Inferior parietal cortex (tissue), 1 donor: ENCODE results near the gene CCDC107.

ENCODE experiments used
- DNase-seq: peaks from one replicate; pipeline ENCODE4 v3.0.0-alpha.2; 2016; ENCODE audit errors: extremely low spot score

Gene CCDC107

DNA sequence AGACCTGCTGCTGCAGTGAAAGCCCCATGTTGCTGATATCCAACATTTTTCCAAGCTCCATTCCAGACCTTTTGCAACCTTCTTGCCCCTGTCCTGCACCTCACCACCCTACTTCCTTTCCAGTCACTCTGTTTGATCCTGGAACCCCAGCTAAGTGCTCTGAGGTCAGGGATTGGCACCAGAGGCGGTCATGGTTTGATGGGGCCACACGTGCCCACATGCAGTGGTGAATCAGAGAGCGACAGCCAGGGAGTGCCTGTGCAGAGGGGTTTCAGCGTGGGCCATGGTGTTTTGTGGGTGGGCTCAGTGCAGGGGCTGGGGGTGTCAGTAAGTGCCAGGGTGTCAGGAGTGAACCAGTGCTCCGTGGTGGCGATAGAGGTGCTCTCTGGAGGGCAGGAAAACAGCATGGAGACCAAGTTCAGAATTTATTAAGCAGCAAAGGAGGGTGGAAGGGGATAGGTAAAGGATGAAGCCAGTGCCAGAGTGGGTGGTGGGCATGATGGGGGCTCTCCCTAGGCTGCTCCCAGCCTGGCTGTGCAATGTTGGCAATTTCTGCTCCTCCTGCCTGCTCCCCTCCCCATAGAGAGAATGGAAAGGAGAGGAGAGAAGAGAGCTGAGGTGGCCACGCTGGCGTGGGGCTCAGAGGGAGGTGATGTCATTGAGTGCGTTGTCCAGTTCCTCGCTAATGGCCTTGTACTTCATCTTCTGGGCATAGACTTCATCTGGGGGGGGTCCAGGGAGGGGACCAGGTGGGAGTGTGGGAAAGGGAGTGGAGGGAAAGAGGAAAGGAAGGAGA, 24.6 kb downstream of the CCDC107 start:
- no peak for DNase-seq

DNA sequence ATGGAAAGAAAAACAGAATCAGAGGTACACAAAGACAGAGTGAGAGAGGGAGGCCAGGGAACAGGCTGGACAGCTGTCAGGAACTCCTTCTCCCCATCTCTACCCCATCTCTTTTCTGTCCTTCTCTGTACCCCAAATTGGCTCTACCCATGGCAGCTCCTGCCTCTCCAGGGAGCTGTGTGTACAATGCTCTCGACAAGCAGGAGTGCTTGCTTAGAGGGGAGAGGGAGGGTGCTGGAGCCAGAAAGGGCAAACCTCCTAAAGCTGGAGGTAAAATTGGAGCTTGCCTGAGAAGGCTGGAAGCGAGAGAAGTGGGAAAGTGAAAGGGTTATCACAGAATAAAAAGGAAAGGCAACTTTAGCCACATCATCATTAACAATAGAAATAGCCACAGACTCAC, 25.2 kb downstream of the CCDC107 start:
- DNase-seq: no peak

DNA sequence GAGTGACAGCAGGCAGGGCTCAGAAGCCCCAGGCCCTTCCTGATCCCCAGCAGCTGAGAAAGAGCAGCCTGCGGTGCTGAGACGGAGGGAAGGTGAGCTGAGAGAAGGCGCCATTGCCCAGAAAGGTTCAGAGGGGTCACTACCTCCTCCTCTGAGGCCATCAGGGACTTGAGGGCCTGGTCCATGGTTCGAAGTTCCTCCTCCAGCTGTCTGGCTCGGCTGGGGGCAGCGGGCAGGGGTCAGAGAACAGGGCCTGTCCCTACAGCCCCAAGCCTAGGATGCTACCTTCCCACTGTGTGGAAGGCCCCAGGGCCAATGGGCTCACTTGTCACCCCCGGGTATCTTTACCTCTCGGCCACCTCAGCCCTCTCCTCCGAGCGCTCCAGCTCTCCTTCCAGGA, 26.8 kb downstream of the CCDC107 start:
- no peak for DNase-seq

DNA sequence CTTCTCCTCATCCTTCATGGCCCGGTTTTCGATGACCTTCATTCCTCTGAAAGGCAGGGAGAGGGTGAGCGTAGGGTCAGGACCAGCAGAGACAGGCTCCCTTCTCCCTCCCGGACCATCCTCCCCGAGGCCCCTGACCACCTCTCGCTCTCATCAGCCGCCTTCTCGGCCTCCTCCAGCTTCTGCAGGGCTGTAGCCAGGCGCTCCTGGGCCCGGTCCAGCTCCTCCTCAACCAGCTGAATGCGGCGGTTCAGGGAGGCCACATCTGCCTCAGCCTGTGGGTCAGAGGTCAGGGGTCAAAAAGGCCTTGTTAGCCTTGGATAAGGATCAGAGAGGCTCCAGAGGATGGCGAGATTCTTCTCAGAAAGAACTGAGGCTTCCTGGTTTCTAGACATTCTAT, 27.4 kb downstream of the CCDC107 start:
- DNase-seq: no peak

DNA sequence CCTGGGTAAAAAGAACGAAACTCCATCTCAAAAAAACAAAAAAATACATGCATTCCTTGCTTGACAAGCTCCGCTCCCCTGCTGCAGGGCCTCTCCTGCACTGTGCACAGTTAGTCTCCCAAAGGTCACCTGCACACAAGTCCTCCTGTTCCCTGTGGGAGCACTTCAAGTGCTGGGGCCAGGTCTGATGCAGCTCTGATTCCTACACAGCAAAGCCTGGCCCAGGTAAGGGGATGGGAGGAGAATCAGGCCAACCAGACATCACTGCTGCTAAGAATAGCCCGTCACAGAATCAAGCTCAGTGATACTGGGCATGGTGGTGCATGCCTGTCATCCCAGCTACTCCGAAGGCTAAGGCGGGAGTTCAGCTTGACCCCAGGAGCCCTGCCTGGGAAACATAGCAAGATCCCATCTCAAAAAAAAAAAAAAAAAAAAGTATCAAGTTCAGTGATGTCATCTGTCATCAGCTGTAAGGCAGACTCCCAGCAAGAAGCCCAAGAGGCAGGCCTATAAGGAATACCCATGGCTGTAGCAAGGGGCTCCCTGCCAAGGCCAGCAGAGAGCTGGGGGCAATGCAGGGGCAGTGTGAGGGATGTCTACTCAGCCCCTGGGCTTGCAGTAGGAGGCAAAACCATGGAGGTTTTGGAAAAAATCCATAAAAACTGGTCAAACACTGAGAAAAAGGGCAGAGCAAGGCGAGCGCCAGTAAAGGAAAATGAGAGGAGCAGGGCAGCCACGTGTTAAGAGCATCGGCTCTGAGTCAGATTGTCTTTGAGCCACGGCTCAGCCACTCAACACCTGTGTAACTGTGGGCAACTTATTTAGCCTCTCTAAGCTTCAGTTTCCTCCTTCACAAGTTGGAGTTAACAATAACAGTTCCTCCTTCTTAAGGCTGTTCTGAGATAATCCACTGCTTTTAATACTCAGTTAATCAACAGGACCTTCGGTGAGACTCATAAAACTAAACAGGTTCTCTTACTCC, 28.4 kb downstream of the CCDC107 start:
- no peak for DNase-seq

DNA sequence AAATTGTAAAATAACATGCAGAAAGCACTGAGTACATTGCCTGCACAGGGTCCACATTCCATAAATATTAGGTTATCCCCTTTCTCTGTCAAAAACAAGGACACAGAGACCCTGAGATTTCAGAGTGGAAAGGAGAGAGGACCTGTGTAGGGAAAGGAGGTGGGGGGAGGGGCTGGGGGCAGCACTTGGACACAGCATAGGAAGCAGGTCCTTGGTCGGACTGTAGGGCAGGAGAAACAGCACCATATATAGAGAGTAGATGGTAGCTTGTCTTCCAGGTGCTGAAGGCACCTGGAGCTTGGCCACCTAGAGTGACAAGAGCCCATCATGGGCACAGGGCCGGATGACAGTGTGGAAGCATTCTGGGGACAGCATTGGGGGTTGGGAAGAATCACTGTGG, 29.2 kb downstream of the CCDC107 start:
- no peak for DNase-seq

DNA sequence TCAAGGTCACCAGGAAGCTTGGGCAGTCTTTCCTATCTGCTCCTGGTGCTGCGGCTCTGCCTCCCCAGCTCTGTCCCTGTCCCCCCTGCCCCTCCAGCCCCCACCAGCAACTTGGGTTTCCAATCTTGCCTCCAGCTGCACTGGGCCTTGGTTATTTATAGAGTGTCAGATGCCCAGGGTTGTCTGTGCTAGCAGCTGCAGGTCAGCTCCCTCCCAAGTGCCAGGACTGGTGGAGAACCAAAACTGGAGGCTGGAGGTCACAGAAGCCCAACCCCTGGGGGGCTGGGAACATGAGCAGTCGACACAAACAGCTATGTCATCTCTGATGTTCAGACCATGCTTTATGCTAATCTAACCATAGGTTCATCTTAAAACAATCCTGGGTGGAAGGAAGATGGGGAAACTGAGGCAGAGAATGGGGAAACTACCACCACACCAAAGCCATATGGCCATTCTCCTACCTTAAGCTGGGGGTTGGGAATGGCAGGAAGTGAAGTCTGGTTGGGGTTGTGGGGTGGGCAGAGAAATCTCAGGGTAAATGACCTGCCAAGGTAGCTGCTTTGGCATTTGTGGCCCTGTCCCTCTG, 30.0 kb downstream of the CCDC107 start:
- DNase-seq: no peak

DNA sequence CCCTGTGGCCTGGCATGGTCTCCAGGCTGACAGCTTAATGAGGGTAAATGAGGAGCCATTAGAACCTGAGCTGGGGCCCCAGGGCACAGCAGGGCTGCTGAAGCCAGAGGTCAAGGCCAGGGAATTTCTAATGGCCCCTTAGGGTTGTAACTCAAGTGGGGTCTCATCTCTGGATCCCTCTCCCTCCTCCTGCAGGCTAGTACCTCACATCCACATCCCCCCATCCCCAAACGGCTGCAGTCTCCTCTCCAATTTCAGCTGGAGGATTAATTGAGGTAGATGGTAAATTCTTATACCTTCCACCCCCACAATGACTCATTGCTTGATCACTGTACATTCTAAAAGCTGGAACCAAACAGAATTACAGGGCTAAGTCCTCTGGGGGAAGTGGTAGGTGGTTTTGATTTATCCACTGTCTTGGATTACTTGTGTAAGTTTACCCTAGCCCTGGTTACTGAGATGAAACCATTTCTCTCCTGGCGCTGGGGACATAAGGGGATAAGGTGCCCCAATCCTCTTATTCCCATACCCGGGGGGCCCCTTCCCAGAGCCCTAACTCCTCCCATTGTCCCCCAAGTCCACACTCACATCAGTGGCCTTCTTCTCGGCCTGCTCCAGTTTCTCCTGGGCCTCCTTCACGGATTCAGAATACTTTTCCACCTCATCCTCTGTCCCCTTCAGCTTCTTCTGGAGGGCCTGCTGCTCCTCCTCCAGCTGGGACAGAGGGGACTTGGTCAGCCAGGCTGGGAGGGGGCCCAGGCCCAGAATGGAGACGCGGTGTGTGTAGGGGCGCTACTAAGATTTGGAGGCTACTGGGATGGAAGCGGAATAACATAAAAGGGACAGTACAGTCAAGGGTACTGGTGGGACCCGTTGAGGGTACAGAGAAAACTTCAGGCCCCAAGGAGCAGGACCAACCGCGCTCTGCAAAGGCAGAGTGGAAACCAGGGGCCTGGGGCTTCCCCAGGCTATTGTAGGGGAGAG, 30.8 kb downstream of the CCDC107 start:
- peak; percentile 29 for DNase-seq

DNA sequence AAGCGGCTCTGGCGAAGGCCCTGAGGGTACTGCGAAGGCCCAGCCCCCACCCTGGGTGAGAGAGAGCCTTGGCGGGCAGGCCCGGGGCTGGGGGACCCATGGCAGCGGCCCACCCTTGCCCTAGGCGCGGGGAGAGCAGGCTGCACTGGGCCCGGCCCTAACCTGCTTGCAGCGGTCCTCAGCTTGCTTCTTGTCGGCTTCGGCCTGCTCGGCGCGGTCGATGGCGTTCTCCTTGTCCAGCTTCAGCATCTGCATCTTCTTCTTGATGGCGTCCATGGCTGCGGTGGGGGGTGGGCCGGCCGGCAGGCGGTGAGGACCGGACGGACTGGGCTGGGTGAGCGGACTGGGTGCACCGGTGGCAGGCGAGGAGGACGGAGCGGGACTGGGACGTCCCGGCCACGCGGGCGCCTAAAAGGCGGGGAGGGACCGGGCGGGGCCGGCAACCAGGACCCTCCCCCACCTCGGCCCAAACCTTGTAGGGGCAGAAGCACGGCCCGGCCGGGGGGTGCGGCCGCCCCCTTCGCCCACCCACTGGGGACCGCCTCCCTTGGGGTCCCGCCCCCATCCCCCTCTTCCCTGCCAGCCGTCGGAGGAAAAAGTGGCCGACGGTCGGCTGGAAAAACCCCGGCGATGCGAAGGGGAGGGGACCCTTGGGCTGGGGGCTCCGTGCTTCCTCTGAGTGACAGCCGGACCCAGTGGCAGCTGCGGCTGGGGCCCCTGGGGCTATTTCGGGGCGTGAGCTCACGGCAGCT, 31.6 kb downstream of the CCDC107 start, which contains the start of gene TPM2:
Gene TPM2, minus strand, starts transcription at position 384 of the 752 bp plus-strand sequence. Its CDS starts 108 bp downstream, at position 276.
- no peak for DNase-seq

DNA sequence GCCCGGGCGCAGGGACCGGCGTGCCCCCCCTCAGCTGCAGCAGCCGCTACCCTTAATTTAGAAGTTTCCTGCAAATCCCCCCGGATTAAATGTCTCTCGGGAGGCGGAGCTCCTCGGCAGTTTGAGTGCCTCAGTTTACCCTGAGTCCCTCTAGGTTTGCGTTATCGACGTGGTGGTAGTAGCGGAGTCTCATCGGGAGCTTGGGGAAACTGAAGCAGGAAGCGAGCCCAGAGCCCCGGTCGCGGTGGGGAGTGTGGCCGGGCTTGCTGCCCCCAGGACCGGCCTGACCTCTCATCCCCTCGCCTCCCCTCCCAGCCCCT, 32.2 kb downstream of the CCDC107 start:
- DNase-seq: no peak

DNA sequence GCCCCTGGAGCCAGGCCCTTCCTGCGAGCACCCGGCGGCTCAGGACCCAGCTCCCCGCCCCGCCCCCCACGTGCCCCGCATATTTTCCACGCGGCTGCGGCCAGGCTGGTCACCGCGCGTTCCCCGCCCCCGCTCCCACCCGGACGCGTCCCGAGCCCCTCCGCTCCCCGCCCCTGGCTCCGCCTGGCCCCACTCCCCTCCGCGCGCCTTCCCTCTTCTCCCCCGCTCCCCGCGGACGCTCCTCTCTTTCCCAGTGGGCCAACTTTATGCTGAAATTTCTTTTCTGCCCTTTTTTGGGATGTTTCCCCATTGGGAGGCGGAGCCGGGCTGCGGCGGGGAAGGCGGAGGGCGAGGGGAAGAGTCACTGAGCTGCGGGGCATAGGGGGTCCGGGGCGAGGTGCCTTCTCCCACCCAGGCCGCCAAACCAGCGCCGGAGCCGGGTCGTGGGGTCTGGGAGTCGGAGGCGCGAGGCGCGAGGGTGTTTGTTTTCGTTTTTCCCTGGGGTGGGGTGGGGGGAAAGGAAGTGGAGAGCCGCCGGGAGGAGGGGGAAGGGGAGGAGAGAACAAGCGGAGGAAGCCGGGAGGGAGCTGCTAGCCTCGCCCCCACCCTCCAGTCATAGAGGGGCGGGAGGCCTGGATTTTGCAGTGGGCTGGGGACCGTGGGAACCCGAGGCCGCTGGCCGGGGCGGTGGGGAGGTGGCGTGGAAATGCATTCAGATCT, 32.7 kb downstream of the CCDC107 start:
- DNase-seq: no peak

DNA sequence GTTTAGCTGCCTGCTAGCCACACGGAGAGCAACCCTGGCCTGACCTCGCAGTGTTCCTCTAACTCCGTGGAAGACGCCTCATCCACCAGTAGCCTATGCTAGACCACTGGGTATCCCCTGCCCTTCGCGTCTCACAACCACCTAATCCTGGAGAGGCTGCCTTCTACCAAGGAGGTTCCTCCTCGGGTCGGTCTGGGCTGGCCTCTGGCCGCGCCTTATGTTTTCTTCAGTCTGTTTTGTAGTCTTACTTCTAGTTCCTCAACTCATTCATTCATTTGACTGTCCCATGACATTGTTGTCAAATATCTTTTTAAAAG, 33.2 kb downstream of the CCDC107 start:
- DNase-seq: no peak

DNA sequence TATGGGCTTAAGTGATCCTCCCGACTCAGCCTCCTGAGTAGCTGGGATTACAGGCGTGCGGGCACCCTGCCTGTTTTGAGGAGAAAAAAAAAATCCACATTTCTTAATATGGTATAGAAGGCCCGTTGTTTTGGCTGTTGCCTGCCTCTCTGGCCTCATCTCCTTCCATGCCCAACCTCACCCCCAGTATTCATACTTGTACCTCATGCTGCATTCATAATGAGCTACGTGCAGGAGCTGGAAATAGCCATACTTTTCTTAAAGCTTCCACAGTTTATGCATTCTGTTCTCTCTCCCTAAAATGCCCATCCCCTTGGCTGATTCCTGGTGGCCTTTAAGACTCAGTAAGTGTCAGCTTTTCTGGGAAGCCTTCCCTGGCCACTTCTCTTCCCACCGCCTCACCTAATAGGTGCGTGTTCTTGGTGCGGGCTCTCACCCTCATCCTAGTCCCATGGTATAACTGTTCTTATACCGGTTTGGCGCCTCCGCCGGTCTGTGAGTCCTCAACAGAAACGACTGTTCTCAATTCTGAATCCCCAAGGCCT, 33.7 kb downstream of the CCDC107 start:
- DNase-seq: no peak

DNA sequence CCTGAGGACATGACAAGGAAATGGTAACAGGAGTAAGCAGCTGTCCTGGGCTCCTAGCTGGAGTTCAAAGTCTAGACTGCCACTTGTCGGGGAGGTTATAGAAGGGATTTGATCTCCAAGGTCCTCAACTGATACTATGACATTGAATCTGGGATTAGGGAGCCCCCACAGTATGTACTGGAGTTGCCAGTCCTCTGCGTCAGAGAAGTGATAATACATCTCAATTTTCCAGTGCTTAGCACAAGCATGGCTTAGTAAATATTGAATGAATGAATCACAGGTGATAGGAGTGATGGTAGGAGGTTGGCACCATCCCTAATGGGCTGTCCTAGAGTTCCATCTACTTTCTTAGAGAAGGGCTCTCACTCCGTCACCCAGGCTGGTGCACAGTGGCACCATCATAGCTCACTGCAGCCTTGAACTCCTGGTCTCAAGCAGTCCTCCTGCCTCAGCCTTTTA, 37.9 kb downstream of the CCDC107 start:
- no peak for DNase-seq

DNA sequence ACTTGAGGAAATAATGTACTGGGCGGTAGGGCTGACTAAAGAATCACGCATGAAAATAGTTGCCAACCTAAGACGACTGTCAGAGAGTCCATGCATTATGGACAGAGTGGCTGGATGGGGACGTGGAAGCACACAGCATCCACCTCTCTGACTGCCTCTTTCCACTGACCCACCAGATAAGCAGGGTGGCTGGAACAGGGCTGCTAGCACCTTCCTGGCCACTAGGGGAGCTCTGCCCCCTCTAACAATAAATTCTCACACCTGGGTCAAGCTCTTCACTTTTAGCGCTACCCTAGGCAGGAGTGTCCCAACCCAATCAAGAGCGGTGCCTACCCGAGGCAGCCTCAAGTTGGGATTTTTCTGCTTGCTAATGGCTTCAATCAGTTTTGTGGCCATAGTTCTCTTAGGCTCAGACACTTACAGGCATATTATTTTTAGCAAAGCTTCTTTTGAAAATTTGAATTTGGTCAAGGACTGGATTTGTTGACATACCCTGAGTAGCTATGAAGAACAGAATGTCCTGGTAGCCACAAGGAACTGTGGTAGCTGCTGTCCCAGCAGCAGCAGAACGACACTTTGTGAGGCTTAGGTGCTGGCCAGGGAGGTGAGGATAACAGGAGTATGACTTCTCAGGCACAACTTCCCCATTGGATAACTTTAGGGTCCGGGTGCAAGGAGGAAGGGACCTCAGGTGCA, 38.6 kb downstream of the CCDC107 start:
- DNase-seq: peak; percentile 45

DNA sequence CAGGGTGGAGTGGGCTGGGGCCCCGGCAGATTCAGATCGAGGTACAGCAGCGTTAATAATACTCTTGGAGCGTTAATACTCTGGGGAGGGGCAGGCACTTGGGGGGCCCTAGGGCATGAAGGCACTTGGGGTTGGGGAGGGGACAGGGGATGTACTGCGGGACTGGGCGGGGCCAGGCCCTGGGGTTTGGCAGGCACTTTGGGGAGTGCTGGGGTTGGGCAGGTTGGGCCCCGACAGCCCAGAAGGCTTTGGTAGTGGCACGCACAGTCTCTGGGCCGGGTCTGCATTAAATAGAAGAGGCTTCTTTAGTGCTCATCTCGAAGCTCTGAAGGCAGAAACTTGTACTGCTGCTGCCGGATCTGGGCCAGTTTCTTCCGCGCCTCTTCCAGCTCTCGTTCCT, 39.4 kb downstream of the CCDC107 start:
- no peak for DNase-seq

DNA sequence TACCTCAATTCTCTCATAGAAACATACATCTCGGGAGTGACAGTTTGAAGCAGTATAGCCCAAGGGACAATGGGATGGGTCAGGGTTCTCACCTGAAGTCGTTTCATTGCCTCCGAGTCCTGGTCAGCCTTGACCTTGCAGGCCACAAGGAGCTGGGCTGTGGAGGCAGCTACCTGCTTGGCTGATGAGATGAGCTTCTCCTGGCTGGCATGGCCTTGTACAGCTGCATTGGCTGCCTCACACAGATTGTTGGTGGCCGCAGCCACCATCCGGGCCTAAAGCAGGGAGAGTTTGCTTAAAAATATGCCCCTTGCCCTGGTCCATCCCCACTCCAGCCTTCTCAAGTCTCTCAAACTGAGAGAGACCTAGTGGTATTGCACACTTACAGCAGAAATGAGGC, 40.1 kb downstream of the CCDC107 start:
- no peak for DNase-seq

DNA sequence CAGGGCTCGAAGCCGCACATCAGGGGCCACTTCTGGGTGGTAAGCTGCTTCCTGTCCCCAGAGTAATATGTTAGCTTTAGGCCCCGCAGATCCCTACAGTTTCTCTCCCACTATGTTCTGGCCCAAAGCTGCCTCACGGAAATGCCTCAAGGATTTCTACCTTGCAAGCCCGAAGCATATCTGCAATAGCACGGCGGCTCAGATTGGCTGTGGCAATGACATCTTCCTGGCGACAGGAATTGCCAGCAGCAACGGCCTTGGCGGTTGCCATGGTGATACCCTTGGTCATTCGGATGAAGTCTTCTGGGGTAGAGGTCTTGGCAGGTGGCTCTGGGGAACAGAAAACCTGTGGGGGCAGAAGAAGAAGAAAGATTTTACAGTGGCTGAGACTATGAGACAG, 41.9 kb downstream of the CCDC107 start:
- DNase-seq: no peak

DNA sequence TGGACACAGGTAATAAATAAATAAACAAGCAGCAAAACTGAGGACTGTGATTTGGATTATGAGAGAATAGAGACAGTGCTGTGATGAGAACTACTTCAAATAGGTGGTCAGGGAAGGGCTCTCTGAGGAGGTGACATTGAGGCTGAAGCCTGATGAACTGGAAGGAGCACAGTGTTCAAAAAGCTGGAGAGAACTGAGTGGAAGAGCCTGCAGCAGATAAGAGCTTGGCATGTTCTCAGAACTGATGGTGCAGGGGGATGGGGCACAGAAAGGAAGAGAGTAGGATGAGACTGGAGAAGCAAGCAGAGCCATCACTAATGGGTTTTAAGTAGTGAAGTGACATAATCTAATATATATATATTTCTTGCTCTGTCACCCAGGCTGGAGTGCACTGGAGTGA, 42.9 kb downstream of the CCDC107 start:
- DNase-seq: no peak
